Epithelial cell of proximal tubule (primary cell): ENCODE measurements around the gene PLXNA4. TPM values are rescaled to one million over a fixed set of nuclear protein-coding genes. Genes with fewer than 3 reads are reported as not detected.
A peak's percentile ranks its signal among the peaks of the same experiment; 100 is the strongest.

Source experiments
- DNase-seq: peaks from one replicate; pipeline ENCODE4 v3.0.0-alpha.2; 2011; ENCODE audit warnings: low read depth
- H3K4me3 ChIP-seq: 2 replicates; pipeline ENCODE4 v1.5.1; 2011; ENCODE audit warnings: low read depth, mild to moderate bottlenecking, low read length
- CTCF ChIP-seq: conservative IDR thresholded peaks from 2 replicates; pipeline ENCODE4 v1.5.1; 2012; ENCODE audit warnings: low read depth, mild to moderate bottlenecking, low read length
- total RNA-seq: library from RNA; depleted of rRNA; stranded (reverse); fragments of >200 nt; gene quantifications from 2 replicates; pipeline ENCODE4 v1.2.3, GENCODE V29; 2015

Gene PLXNA4
- total RNA-seq, 1 donor from 2014 or later: not detected

- no peak overlapping the region for H3K4me3 ChIP-seq
- TF ChIP-seq CTCF: no peak
- no peak for DNase-seq
These were observed 427.4 kb downstream of the PLXNA4 start for GRCh38 chr7:132148876-132149275.

- peak; percentile 81 for DNase-seq
- H3K4me3 ChIP-seq: no peak overlapping the region
- TF ChIP-seq CTCF: no peak
These were observed 430.8 kb downstream of the PLXNA4 start for GRCh38 chr7:132145466-132145865.

- no peak for TF ChIP-seq CTCF
- DNase-seq: no peak
- H3K4me3 ChIP-seq: no peak overlapping the region
These were observed 431.2 kb downstream of the PLXNA4 start for GRCh38 chr7:132145063-132145462.

- no peak for TF ChIP-seq CTCF
- DNase-seq: no peak
These were observed 434.3 kb downstream of the PLXNA4 start for GRCh38 chr7:132142006-132142405.

GRCh38 chr7:132141109-132141508 is 435.2 kb downstream of the PLXNA4 start:
- H3K4me3 ChIP-seq: no peak overlapping the region
- TF ChIP-seq CTCF: no peak
- no peak for DNase-seq

More at GRCh38 chr7:132142006-132142405, 434.3 kb downstream of the PLXNA4 start:
- H3K4me3 ChIP-seq: no peak overlapping the region

GRCh38 chr7:132140341-132140740 is 435.9 kb downstream of the PLXNA4 start:
- H3K4me3 ChIP-seq: no peak overlapping the region
- no peak for TF ChIP-seq CTCF
- no peak for DNase-seq

- H3K4me3 ChIP-seq: no peak overlapping the region
- no peak for TF ChIP-seq CTCF
- no peak for DNase-seq
These were observed 437.5 kb downstream of the PLXNA4 start for GRCh38 chr7:132138817-132139216.
